GM23338 (cell line): ENCODE data around the gene OFD1.

ENCODE experiments used
- CREB1 ChIP-seq: fragments of 250-450 bp; sonication (Bioruptor Pico); IDR thresholded peaks from 2 replicates; pipeline ENCODE4 v1.5.0; 2020; ENCODE audit warnings: low read depth, mild to moderate bottlenecking, moderate library complexity
- CTCF ChIP-seq, 2 experiments: fragments of 200-600 bp in 1 of 2; sonication (generic) in 1 of 2; conservative IDR thresholded peaks; 2 replicates each; pipeline versions ENCODE4 v1.5.1 to v1.6.1; 2016 to 2017; ENCODE audit warnings: antibody characterized with exemption in 2 of 2, low read depth in 2 of 2, mild to moderate bottlenecking in 2 of 2, moderate library complexity in 1 of 2
- EZH2 ChIP-seq: fragments of 200-600 bp; sonication (generic); IDR thresholded peaks from one replicate; pipeline ENCODE4 v1.8.0; 2017; ENCODE audit warnings: antibody characterized with exemption, mild to moderate bottlenecking, low read depth; ENCODE audit not compliant: unreplicated experiment
- EZH2phosphoT487 ChIP-seq: fragments of 200-600 bp; sonication (generic); IDR thresholded peaks from one replicate; pipeline ENCODE4 v1.8.1; 2018; ENCODE audit warnings: antibody characterized with exemption; ENCODE audit not compliant: unreplicated experiment
- JUNB ChIP-seq: IDR thresholded peaks from one replicate; pipeline ENCODE4 v1.6.1; 2016; ENCODE audit warnings: antibody characterized with exemption; ENCODE audit not compliant: unreplicated experiment
- NANOG ChIP-seq: IDR thresholded peaks from 2 replicates; pipeline ENCODE4 v1.6.1; 2016; ENCODE audit warnings: antibody characterized with exemption, borderline replicate concordance
- POLR2AphosphoS5 ChIP-seq: IDR thresholded peaks from 2 replicates; pipeline ENCODE4 v1.6.1; 2016; ENCODE audit warnings: antibody characterized with exemption, low read depth
- REST ChIP-seq: IDR thresholded peaks from one replicate; pipeline ENCODE4 v1.6.1; 2018; ENCODE audit warnings: antibody characterized with exemption; ENCODE audit not compliant: unreplicated experiment
- STAT1 ChIP-seq: IDR thresholded peaks from one replicate; pipeline ENCODE4 v1.6.1; 2016; ENCODE audit warnings: antibody characterized with exemption; ENCODE audit not compliant: unreplicated experiment
- ZNF114 ChIP-seq: fragments of 250-450 bp; sonication (Bioruptor Pico); IDR thresholded peaks from 2 replicates; pipeline ENCODE4 v1.5.0; 2020; ENCODE audit warnings: mild to moderate bottlenecking, moderate library complexity
- ZNF331 ChIP-seq: fragments of 250-450 bp; sonication (Bioruptor Pico); IDR thresholded peaks from 2 replicates; pipeline ENCODE4 v1.5.0; 2020; ENCODE audit warnings: low read depth, mild to moderate bottlenecking, moderate library complexity
- TF ChIP-seq, protein P1 (sequence below): IDR thresholded peaks from 2 replicates; pipeline ENCODE4 v1.6.1; 2016; ENCODE audit warnings: antibody characterized with exemption

GRCh38 chrX:13748486-13748885 is 13.9 kb downstream of the OFD1 start:
- no peak for TF ChIP-seq ZNF331 (CRISPR knock-in tag)
- no peak for TF ChIP-seq CREB1 (CRISPR knock-in tag)
- TF ChIP-seq REST: no peak
- TF ChIP-seq CTCF (conservative IDR thresholded peaks at IDR 0.05; ENCODE audit: low read depth in 2 of 2): no peak
- TF ChIP-seq POLR2AphosphoS5: no peak
- TF ChIP-seq, protein P1, sequence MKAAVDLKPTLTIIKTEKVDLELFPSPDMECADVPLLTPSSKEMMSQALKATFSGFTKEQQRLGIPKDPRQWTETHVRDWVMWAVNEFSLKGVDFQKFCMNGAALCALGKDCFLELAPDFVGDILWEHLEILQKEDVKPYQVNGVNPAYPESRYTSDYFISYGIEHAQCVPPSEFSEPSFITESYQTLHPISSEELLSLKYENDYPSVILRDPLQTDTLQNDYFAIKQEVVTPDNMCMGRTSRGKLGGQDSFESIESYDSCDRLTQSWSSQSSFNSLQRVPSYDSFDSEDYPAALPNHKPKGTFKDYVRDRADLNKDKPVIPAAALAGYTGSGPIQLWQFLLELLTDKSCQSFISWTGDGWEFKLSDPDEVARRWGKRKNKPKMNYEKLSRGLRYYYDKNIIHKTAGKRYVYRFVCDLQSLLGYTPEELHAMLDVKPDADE: no peak
- TF ChIP-seq NANOG: no peak
- no peak for TF ChIP-seq STAT1
- no peak for TF ChIP-seq EZH2phosphoT487
- no peak for TF ChIP-seq EZH2
- no peak for TF ChIP-seq ZNF114 (CRISPR knock-in tag)
- no peak for TF ChIP-seq JUNB
